M059J (cell line): ENCODE data around the gene SSPN. TPM values are rescaled to one million over a fixed set of nuclear protein-coding genes. Genes with fewer than 3 reads are reported as not detected.

ENCODE experiments used
- DNase-seq: peaks from one replicate; pipeline ENCODE4 v3.0.0-alpha.2; 2012; ENCODE audit warnings: low read depth
- total RNA-seq: library from RNA; depleted of rRNA; stranded (reverse); fragments of >200 nt; shearing (Covaris generic); gene quantifications from 2 replicates; pipeline ENCODE4 v1.2.3, GENCODE V29; 2014

Gene SSPN
- total RNA-seq, 1 experiment from 2014 or later: 4.1 TPM

GRCh38 chr12:26266881-26267280 is 71.5 kb downstream of the SSPN start:
- DNase-seq: no peak

GRCh38 chr12:26268841-26269561 is 73.6 kb downstream of the SSPN start:
- no peak for DNase-seq

DNA sequence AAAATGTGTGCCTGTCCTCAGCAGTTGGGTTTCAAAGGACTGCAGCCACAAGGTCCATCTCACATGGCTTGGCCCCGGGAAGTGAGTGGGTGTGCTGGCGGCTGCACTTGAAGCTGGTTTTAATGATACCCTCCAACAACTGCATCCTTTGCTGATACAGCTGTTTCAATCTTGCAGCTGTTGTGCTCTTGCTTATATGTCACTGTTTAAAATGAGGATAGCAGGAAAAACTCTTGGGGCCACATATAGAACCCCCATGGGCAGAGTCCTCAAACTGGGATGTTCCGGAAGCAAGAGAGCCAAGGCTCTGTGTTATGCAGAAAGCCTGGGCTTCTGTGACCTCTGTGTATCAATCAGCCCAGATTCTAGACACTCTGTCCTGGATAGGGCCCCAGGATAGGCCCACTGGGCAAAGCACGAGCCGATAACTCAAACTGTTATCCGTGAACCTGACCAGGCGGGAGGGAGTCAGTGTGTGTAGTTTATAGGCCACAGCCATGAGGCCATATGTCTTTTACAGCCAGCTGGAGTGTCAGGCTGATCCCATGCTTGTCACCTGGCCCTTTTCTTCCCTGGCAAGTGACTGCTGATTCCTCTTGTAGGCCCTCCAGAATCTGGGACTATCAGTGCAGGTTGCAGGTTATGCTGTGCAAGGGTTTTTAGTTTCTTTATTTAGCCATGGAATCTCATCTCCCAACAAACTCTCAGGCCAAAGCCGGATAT is 74.3 kb downstream of the SSPN start:
- DNase-seq: no peak

DNA sequence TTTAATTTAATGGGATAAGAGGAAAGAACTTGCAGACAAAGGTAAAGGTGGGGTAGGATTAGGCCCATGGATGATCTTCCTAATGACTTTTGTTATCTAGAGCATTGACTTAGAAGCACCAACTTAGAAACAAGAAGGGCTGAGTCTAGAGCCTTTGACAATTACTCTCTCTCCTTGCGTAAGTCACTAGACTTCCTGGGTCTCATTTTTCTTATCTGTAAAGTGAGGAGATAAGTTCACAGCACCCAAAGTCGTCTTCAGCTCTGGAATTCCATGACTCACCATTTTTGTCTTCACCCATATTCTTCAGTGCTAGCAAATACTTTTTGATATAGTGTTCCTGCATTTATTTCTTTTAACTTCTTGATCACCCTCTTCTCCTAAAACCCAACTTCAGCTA is 75.7 kb downstream of the SSPN start:
- DNase-seq: no peak

GRCh38 chr12:26271889-26272492 is 76.6 kb downstream of the SSPN start:
- peak; percentile 45 for DNase-seq

DNA sequence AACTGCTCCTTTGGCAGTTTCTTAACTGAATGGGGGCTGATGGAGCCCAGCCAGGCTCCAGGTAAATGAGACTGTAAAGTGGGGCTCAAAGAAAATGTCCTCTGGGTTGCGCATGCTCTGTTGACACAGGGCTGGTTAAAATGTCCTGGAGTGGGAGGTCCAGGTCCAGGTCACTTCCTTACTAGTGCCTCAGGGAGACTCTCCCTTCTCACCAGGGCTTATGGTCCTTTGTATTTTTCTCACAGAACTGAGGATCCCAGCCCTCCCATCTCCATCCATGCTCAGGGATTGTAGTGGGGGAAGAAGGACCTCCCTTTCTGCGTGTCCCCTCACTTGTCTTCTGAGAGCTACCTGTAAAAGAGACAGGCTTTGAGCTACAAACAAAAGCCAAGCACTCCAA is 77.5 kb downstream of the SSPN start:
- DNase-seq: no peak

GRCh38 chr12:26273811-26274210 is 78.4 kb downstream of the SSPN start:
- DNase-seq: no peak

DNA sequence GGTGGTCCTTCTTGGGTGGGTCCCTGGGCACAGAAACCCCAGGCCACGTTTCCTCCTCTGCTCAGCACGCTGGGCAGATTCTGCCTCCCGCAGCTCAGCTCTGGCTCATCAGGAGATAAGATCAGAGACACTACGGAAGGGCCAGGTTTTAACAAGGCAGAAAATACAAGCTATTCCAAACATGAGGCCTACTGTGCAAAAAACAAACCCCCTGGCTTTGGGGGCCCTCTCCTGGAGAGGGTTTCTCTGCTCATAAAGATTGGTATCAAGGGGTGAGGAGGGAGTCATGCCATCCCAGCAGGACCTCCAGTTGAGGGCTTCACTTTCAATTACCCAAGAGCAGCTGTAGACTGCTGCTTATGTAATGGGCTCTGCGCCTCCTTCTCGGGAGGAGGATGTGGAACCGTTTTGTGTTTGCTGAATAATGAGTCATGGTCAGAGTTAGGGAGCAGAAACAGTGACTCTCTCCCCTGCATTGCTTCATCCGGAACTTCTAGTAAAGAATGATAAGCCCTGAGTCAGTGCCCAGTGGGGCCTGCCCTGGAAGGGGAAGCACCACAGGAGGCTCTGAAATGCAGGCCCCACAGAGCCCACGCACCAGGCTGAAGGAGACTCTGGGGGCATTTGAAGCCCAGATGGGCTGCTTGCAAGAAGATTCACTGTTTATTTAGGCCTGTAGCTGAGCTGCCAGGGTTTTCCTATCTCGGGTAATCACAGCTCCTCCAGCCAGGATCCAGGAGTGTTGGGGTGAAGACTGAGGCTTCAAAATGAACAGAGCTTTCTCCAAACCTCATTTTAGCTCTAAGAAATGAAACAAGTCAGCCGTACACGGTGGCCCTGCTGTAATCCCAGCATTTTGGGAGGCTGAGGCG is 79.3 kb downstream of the SSPN start:
- DNase-seq: peak; percentile 99

DNA sequence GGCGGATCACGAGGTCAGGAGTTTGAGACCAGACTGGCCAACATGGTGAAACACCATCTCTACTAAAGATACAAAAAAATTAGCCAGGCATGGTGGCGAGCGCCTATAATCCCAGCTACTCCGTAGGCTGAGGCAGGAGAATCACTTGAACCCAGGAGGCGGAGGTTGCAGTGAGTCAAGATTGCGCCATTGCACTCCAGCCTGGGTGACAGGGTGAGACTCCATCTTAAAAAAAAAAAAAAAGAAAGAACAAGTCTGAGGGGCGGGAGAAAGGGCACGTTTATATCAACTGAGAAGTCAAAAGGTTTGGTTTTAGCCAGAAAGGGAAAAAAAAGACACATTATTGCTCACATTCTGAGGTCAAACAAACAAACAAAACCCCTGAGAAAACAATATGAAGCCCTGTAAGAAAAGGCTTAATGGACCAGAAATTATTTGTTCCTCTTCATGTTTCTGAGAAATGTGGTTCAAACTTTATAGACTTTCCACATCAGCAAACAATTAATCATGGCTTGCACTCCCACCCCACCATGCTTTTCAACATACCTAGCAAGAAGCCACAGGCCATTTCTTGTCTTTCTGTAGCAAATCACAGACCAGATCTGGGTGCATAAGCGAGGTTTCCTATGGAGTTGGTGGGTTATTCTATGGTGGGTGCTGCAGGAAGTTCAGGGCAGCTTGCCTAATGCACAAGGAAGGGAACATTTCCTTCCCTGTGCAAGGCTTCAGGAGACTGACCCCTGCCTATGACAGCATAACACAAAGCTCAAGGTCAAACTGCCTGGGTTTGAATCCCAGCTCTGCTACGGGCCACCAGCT is 80.1 kb downstream of the SSPN start:
- peak; percentile 86 for DNase-seq

DNA sequence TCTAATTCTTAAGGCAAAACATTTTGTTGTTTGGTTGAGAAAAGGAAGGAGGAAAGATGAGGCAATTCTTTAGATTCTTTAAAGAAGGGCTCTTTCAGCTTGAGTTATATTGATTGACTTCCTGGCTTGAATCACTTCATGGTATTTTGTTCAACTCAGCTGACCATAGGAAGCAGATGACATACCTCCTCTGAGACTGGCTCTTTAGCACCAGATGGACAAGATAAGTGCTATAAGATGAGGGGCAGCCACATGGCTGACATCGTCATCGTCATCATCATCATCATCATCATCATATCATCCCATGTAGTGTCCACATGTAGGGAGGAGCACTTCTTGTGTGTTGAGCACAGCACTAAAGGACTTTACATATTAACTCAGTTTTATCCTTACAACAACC is 81.3 kb downstream of the SSPN start:
- DNase-seq: no peak

DNA sequence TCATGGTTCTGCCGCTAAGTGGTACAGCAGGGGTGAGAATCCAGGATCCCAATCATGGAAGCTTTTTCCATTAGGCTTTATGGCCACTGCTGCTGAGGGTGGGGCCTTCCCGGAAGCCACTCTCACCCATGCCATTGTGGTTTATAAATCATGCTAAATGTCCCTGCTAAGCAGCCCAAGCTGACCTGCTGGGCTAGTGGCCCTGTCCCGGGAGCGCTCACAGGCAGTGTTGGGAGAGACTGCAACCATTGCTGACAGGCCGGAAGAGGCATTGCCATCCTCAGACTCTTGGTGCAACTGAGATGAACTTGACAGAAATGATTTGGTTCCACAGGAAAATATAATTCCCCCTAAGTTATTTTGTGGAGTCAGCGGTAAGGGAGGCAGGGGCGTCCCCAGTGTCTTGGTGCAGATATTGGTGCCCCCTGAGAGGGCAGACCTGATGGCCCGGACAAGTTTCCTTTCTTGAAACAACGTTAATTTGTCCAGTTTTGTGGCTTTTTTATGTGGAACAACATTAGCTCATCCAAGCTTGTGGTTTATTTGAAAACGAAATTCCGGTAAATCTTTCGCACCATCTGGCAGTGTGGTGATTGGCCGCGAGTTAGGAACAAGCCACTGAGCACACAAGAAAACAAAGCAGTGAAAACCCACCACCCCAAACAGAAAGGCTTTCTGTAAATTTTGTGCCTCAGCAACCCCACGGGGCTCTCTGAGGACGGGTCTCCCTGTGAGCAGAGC is 82.3 kb downstream of the SSPN start:
- DNase-seq: peak; percentile 80

- no peak for DNase-seq
These were observed 82.9 kb downstream of the SSPN start for GRCh38 chr12:26278266-26278665.

DNA sequence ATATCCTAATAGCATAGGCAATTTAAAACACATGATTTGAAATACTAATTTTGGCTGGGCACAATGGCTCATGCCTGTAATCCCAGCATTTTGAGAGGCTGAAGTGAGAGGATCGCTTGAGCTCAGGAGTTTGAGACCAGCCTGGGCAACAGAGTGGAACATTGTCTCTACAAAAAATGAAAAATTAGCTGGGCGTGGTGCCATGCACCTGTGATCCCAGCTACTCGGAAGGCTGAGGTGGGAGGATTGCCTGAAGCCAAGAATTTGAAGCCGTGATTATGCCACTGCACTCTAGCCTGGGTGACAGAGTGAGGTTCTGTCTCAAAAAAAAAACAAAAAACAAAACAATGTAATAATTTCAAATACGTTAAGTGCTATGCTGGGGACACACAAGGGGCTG is 83.3 kb downstream of the SSPN start:
- DNase-seq: no peak

DNA sequence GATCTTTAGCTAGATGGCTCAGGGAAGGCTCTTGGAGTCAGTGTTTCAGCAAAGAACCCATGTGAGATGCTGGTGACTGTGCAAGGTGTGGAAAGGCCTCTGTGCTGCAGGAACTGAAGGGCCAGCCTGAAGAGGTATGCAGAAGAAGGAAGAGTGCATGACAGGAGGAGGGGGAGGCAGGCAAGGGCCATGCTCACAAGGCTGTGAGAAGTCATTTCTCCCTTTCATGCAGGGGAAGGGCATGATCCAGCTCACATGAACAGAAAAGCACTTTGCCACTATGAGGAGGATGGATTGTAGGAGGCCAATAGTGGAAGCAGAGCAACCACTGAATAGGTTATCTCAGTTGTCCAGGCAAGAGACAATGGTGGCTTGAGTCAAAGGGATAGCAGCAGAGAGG is 83.7 kb downstream of the SSPN start:
- DNase-seq: no peak

DNA sequence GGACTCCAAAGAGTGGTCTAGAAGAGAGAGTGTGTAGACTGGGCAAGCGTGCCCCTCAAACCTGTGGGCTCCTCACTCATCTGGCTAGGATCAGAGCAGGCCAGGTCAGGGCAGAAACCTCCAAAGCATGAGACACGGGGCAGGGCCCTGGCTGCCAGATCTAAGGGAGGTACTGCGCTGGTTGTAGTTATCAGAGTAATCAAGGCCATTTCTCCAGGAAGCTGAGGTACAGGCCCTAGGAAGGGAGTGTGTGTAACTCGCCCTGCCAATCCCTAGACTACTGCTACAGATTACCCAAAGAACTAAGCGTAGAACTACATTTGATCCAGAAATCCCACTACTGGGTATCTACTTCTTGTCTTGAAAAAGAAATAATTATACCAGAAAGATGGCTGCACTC is 84.5 kb downstream of the SSPN start:
- no peak for DNase-seq

DNA sequence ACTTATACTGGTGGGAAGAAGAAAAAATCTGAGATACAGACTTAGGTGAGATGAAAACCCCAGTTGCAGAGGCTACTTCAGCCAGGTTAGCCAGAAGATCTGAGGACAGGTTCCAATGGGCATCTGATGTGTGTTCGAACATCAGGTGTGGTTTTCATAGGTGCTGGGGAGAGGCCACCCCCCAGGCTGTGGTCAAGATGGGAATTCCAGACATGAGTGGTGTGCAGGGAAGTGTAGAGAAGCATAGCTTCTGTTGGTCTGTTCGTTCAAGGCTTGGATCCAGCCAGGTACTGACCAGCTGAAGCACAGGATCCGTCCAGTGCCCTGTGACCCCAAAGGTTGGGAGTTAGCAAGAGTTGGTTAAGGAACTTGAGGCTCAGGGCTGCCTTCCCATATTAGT is 85.5 kb downstream of the SSPN start:
- no peak for DNase-seq

GRCh38 chr12:26281320-26281719 is 85.9 kb downstream of the SSPN start:
- DNase-seq: no peak

- no peak for DNase-seq
These were observed 87.1 kb downstream of the SSPN start for GRCh38 chr12:26282339-26282940.

- DNase-seq: no peak
These were observed 87.7 kb downstream of the SSPN start for GRCh38 chr12:26283046-26283445.

DNA sequence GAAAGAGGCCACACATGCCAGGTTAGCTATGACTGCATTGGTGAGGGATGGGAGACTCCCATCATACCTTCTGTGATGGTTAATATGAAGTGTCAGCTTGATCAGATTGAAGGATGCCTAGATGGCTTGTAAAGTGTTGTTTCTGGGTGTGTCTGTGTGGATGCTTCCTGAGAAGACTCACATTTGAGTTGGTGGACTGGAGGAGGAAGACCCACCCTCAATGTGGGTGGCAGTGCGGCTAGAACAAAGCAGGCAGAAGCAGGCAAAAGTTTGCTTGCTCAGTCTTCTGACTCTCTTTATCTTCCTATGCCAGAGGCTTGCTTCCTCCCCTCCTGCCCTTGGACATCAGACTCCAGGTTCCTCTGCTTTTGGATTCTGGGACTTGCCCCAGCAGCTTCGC is 88.2 kb downstream of the SSPN start:
- no peak for DNase-seq
